ENCODE measurements around the gene MSX2. TPM values are rescaled to one million over a fixed set of nuclear protein-coding genes. Genes with fewer than 3 reads are reported as not detected.

Gene MSX2
- total and polyA plus RNA-seq, 2 donors from 2014 or later: 0.37 to 0.79 TPM

- no peaks in the 10 kb centered on the region for H3K9me3 ChIP-seq (ENCODE audit: control insufficient read depth in 2 of 3, insufficient read depth in 1 of 3, low read length in 3 of 3)
- H3K4me1 ChIP-seq (ENCODE audit: control insufficient read depth in 2 of 3, insufficient read depth in 2 of 3, low read depth in 1 of 3, low read length in 3 of 3): no peaks in the 10 kb centered on the region
- H3K4me3 ChIP-seq (ENCODE audit: low read length in 3 of 3): no peak overlapping the region
- no peak for TF ChIP-seq CTCF (IDR thresholded peaks at IDR 0.05; ENCODE audit: borderline replicate concordance, extremely low read depth, insufficient read depth)
- FAIRE-seq (no peak), DNase-seq (peak in 2 of 5 donors; percentile 17 to 25)
- H3K9ac ChIP-seq (ENCODE audit: low read length in 3 of 3): no peak overlapping the region
- intact Hi-C loops (cut with DNase I): no loop called here
- H3K27me3 ChIP-seq (ENCODE audit: control insufficient read depth, insufficient read depth, low read length): no peaks in the 10 kb centered on the region
- H3K36me3 ChIP-seq (ENCODE audit: control insufficient read depth in 2 of 3, insufficient read depth in 3 of 3, low read length in 3 of 3): no peaks in the 10 kb centered on the region
- H3K27ac ChIP-seq (ENCODE audit: low read depth in 2 of 2, low read length in 2 of 2): no peak overlapping the region
Observed at GRCh38 chr5:174773371-174773770, 49.0 kb downstream of the MSX2 start.

- Histone ChIP-seq H3K36me3 (ENCODE audit: control insufficient read depth in 2 of 3, insufficient read depth in 3 of 3, low read length in 3 of 3) (no peaks in the 10 kb centered on the region), H3K4me3 (ENCODE audit: low read length in 3 of 3) (no peak overlapping the region), H3K27ac (ENCODE audit: low read depth in 2 of 2, low read length in 2 of 2) (no peak overlapping the region), H3K9ac (ENCODE audit: low read length in 3 of 3) (no peak overlapping the region), H3K4me1 (ENCODE audit: control insufficient read depth in 2 of 3, insufficient read depth in 2 of 3, low read depth in 1 of 3, low read length in 3 of 3) (no peaks in the 10 kb centered on the region), H3K27me3 (ENCODE audit: control insufficient read depth, insufficient read depth, low read length) (no peaks in the 10 kb centered on the region), H3K9me3 (ENCODE audit: control insufficient read depth in 2 of 3, insufficient read depth in 1 of 3, low read length in 3 of 3) (no peaks in the 10 kb centered on the region)
- no peak for TF ChIP-seq CTCF (IDR thresholded peaks at IDR 0.05; ENCODE audit: borderline replicate concordance, extremely low read depth, insufficient read depth)
- FAIRE-seq (no peak), DNase-seq (peak in 1 of 5 donors; percentile 26)
- intact Hi-C loops (cut with DNase I): no loop called here
Observed at GRCh38 chr5:174775081-174775480, 50.7 kb downstream of the MSX2 start.

- no peak for DNase-seq
- Histone ChIP-seq H3K27me3 (ENCODE audit: control insufficient read depth, insufficient read depth, low read length) (no peaks in the 10 kb centered on the region), H3K4me3 (ENCODE audit: low read length in 3 of 3) (no peak overlapping the region), H3K4me1 (ENCODE audit: control insufficient read depth in 2 of 3, insufficient read depth in 2 of 3, low read depth in 1 of 3, low read length in 3 of 3) (no peaks in the 10 kb centered on the region), H3K27ac (ENCODE audit: low read depth in 2 of 2, low read length in 2 of 2) (no peak overlapping the region), H3K9me3 (ENCODE audit: control insufficient read depth in 2 of 3, insufficient read depth in 1 of 3, low read length in 3 of 3) (no peaks in the 10 kb centered on the region), H3K36me3 (ENCODE audit: control insufficient read depth in 2 of 3, insufficient read depth in 3 of 3, low read length in 3 of 3) (no peaks in the 10 kb centered on the region), H3K9ac (ENCODE audit: low read length in 3 of 3) (no peak overlapping the region)
- no peak for FAIRE-seq
- TF ChIP-seq CTCF (IDR thresholded peaks at IDR 0.05; ENCODE audit: borderline replicate concordance, extremely low read depth, insufficient read depth): no peak
- intact Hi-C loops (cut with DNase I): no loop called here
Observed at GRCh38 chr5:174777111-174777510, 52.7 kb downstream of the MSX2 start.

- DNase-seq (no peak), FAIRE-seq (no peak)
- Histone ChIP-seq H3K9me3 (ENCODE audit: control insufficient read depth in 2 of 3, insufficient read depth in 1 of 3, low read length in 3 of 3) (no peaks in the 10 kb centered on the region), H3K9ac (ENCODE audit: low read length in 3 of 3) (no peak overlapping the region), H3K4me3 (ENCODE audit: low read length in 3 of 3) (no peak overlapping the region), H3K4me1 (ENCODE audit: control insufficient read depth in 2 of 3, insufficient read depth in 2 of 3, low read depth in 1 of 3, low read length in 3 of 3) (no peaks in the 10 kb centered on the region), H3K36me3 (ENCODE audit: control insufficient read depth in 2 of 3, insufficient read depth in 3 of 3, low read length in 3 of 3) (no peaks in the 10 kb centered on the region), H3K27ac (ENCODE audit: low read depth in 2 of 2, low read length in 2 of 2) (no peak overlapping the region), H3K27me3 (ENCODE audit: control insufficient read depth, insufficient read depth, low read length) (no peaks in the 10 kb centered on the region)
- intact Hi-C loops (cut with DNase I): no loop called here
- TF ChIP-seq CTCF (IDR thresholded peaks at IDR 0.05; ENCODE audit: borderline replicate concordance, extremely low read depth, insufficient read depth): no peak
Observed at GRCh38 chr5:174777583-174777982, 53.2 kb downstream of the MSX2 start.
